ENCODE results near the gene ARL14. TPM values are rescaled to one million over a fixed set of nuclear protein-coding genes. Genes with fewer than 3 reads are reported as not detected.

Gene ARL14
- polyA plus RNA-seq, 1 donor (not counting 4 experiments of a cell fraction or from before 2014, with no cell fraction given), result 1.6 TPM

- Histone ChIP-seq H3K9ac (ENCODE audit: control insufficient read depth, extremely low read depth, insufficient read depth, low read length) (no peak overlapping the region), H3K36me3 (ENCODE audit: control insufficient read depth in 2 of 2, extremely low read depth in 1 of 2, insufficient read depth in 2 of 2, low read length in 2 of 2) (no peaks in the 10 kb centered on the region), H3K4me2 (ENCODE audit: control insufficient read depth, extremely low read depth, insufficient read depth, low read depth, low read length) (no peak overlapping the region), H3K4me3 (ENCODE audit: control insufficient read depth in 2 of 3, extremely low read depth in 1 of 3, insufficient read depth in 2 of 3, low read depth in 1 of 3, low read length in 3 of 3) (no peak overlapping the region), H3K79me2 (ENCODE audit: control insufficient read depth, insufficient read depth, low read length) (no peaks in the 10 kb centered on the region), H3K27ac (ENCODE audit: control insufficient read depth, insufficient read depth, low read length) (no peak overlapping the region), H2AFZ (ENCODE audit: control insufficient read depth, low read length) (no peak overlapping the region), H3K9me3 (ENCODE audit: control insufficient read depth, low read depth, low read length) (no peaks in the 10 kb centered on the region), H3K9me1 (ENCODE audit: control insufficient read depth, extremely low read depth, insufficient read depth, low read length) (no peaks in the 10 kb centered on the region), H3K27me3 (ENCODE audit: control insufficient read depth, extremely low read depth, insufficient read depth, low read length) (no peaks in the 10 kb centered on the region), H3K4me1 (ENCODE audit: control insufficient read depth, extremely low read depth, insufficient read depth, low read length) (no peaks in the 10 kb centered on the region), H4K20me1 (ENCODE audit: control insufficient read depth, extremely low read depth, insufficient read depth, low read length) (no peaks in the 10 kb centered on the region)
- dilution Hi-C loops (cut with MboI; ENCODE audit: extremely low pct_ligation_motif_present, low sequenced_read_pairs), result no loop called here
- FAIRE-seq (no peak), DNase-seq (ENCODE audit: low read depth, low spot score) (no peak)
- no peak for TF ChIP-seq EZH2 (IDR thresholded peaks at IDR 0.05; ENCODE audit: low read length)
- TF ChIP-seq, protein P1, sequence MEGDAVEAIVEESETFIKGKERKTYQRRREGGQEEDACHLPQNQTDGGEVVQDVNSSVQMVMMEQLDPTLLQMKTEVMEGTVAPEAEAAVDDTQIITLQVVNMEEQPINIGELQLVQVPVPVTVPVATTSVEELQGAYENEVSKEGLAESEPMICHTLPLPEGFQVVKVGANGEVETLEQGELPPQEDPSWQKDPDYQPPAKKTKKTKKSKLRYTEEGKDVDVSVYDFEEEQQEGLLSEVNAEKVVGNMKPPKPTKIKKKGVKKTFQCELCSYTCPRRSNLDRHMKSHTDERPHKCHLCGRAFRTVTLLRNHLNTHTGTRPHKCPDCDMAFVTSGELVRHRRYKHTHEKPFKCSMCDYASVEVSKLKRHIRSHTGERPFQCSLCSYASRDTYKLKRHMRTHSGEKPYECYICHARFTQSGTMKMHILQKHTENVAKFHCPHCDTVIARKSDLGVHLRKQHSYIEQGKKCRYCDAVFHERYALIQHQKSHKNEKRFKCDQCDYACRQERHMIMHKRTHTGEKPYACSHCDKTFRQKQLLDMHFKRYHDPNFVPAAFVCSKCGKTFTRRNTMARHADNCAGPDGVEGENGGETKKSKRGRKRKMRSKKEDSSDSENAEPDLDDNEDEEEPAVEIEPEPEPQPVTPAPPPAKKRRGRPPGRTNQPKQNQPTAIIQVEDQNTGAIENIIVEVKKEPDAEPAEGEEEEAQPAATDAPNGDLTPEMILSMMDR (optimal IDR thresholded peaks at IDR 0.05 in 1 of 3, IDR thresholded peaks at IDR 0.05 in 1 of 3, conservative IDR thresholded peaks at IDR 0.05 in 1 of 3; ENCODE audit: extremely low read depth in 1 of 3, insufficient read depth in 2 of 3, low read length in 3 of 3), result no peak
Measured at GRCh38 chr3:160644491-160644890, 32.5 kb upstream of the ARL14 start.

GRCh38 chr3:160648701-160649100, 28.3 kb upstream of the ARL14 start:
- no peak for DNase-seq (ENCODE audit: low read depth, low spot score)
- no peaks in the 10 kb centered on the region for H3K36me3 ChIP-seq (ENCODE audit: control insufficient read depth in 2 of 2, extremely low read depth in 1 of 2, insufficient read depth in 2 of 2, low read length in 2 of 2)
- no peak overlapping the region for H3K4me3 ChIP-seq (ENCODE audit: control insufficient read depth in 2 of 3, extremely low read depth in 1 of 3, insufficient read depth in 2 of 3, low read depth in 1 of 3, low read length in 3 of 3)
- H3K9ac ChIP-seq (ENCODE audit: control insufficient read depth, extremely low read depth, insufficient read depth, low read length), result no peak overlapping the region
- H3K9me1 ChIP-seq (ENCODE audit: control insufficient read depth, extremely low read depth, insufficient read depth, low read length), result no peaks in the 10 kb centered on the region
- no peak overlapping the region for H3K4me2 ChIP-seq (ENCODE audit: control insufficient read depth, extremely low read depth, insufficient read depth, low read depth, low read length)
- H2AFZ ChIP-seq (ENCODE audit: control insufficient read depth, low read length), result no peak overlapping the region
- no peaks in the 10 kb centered on the region for H3K79me2 ChIP-seq (ENCODE audit: control insufficient read depth, insufficient read depth, low read length)
- H3K27ac ChIP-seq (ENCODE audit: control insufficient read depth, insufficient read depth, low read length), result no peak overlapping the region
- no peak for TF ChIP-seq EZH2 (IDR thresholded peaks at IDR 0.05; ENCODE audit: low read length)
- TF ChIP-seq, protein P1 (optimal IDR thresholded peaks at IDR 0.05 in 1 of 3, IDR thresholded peaks at IDR 0.05 in 1 of 3, conservative IDR thresholded peaks at IDR 0.05 in 1 of 3; ENCODE audit: extremely low read depth in 1 of 3, insufficient read depth in 2 of 3, low read length in 3 of 3), result no peak
- no peaks in the 10 kb centered on the region for H3K27me3 ChIP-seq (ENCODE audit: control insufficient read depth, extremely low read depth, insufficient read depth, low read length)
- H3K9me3 ChIP-seq (ENCODE audit: control insufficient read depth, low read depth, low read length), result no peaks in the 10 kb centered on the region
- no peaks in the 10 kb centered on the region for H3K4me1 ChIP-seq (ENCODE audit: control insufficient read depth, extremely low read depth, insufficient read depth, low read length)
- dilution Hi-C loops (cut with MboI; ENCODE audit: extremely low pct_ligation_motif_present, low sequenced_read_pairs), result no loop called here
- H4K20me1 ChIP-seq (ENCODE audit: control insufficient read depth, extremely low read depth, insufficient read depth, low read length), result no peaks in the 10 kb centered on the region
- no peak for FAIRE-seq
